GM23338 (cell line): ENCODE data around the gene SH2D4B. TPM values are rescaled to one million over a fixed set of nuclear protein-coding genes. Genes with fewer than 3 reads are reported as not detected.

Experiments used
- ATAC-seq: fragments of 200-7000 bp; cut with Tn5 transposase; 3 replicates; pipeline ENCODE4 v1.9.1; 2020
- DNase-seq: peaks from one replicate; pipeline ENCODE4 v3.0.0-alpha.2; 2015; ENCODE audit warnings: low spot score
- H2AFZ ChIP-seq: fragments of 200-600 bp; sonication (generic); 2 replicates; pipeline ENCODE4 v1.8.0; 2016; ENCODE audit warnings: antibody characterized with exemption, mild to moderate bottlenecking, moderate library complexity
- H3F3A ChIP-seq: fragments of 200-600 bp; sonication (generic); replicated peaks from 2 replicates; pipeline ENCODE4 v1.8.0; 2017; ENCODE audit warnings: antibody characterized with exemption, mixed run types, low read depth
- H3K27ac ChIP-seq: fragments of 200-600 bp; sonication (generic); 2 replicates; pipeline ENCODE4 v1.6.1; 2016; ENCODE audit warnings: low read depth
- H3K27me3 ChIP-seq: fragments of 200-600 bp; sonication (generic); 2 replicates; pipeline ENCODE4 v1.8.0; 2016; ENCODE audit warnings: mild to moderate bottlenecking, mixed run types, moderate library complexity; ENCODE audit not compliant: insufficient read depth
- H3K36me3 ChIP-seq: fragments of 200-600 bp; sonication (generic); 2 replicates; pipeline ENCODE4 v1.8.0; 2016; ENCODE audit warnings: mild to moderate bottlenecking; ENCODE audit not compliant: insufficient read depth
- H3K4me1 ChIP-seq: fragments of 200-600 bp; sonication (generic); 2 replicates; pipeline ENCODE4 v1.8.0; 2016; ENCODE audit warnings: mild to moderate bottlenecking, moderate library complexity; ENCODE audit not compliant: insufficient read depth
- H3K4me2 ChIP-seq: fragments of 200-600 bp; sonication (generic); 2 replicates; pipeline ENCODE4 v1.7.1; 2017; ENCODE audit warnings: mixed run types
- H3K4me3 ChIP-seq: fragments of 200-600 bp; sonication (generic); 2 replicates; pipeline ENCODE4 v1.6.1; 2016; ENCODE audit warnings: mixed run types
- H3K79me2 ChIP-seq: fragments of 200-600 bp; sonication (generic); replicated peaks from 2 replicates; pipeline ENCODE4 v1.8.0; 2017; ENCODE audit warnings: mild to moderate bottlenecking; ENCODE audit not compliant: insufficient read depth
- H3K9me2 ChIP-seq: fragments of 200-600 bp; sonication (generic); 2 replicates; pipeline ENCODE4 v1.8.0; 2017; ENCODE audit not compliant: insufficient read depth
- H4K20me1 ChIP-seq: fragments of 200-600 bp; sonication (generic); replicated peaks from 2 replicates; pipeline ENCODE4 v1.8.0; 2017; ENCODE audit warnings: mild to moderate bottlenecking; ENCODE audit not compliant: insufficient read depth
- H3K27ac Mint-ChIP-seq: 2 replicates; pipeline ENCODE4 v1.8.0; 2020; ENCODE audit warnings: inconsistent platforms, mild to moderate bottlenecking, moderate library complexity, mixed read lengths
- H3K27me3 Mint-ChIP-seq: 3 replicates; pipeline ENCODE4 v1.8.0; 2022; ENCODE audit warnings: low read depth, mild to moderate bottlenecking, moderate library complexity, mixed read lengths, inconsistent platforms; ENCODE audit not compliant: insufficient read depth, poor library complexity
- H3K36me3 Mint-ChIP-seq: 3 replicates; pipeline ENCODE4 v1.8.0; 2021; ENCODE audit warnings: low read depth, mild to moderate bottlenecking, inconsistent platforms, moderate library complexity, mixed read lengths
- H3K4me1 Mint-ChIP-seq: 3 replicates; pipeline ENCODE4 v1.8.0; 2020; ENCODE audit warnings: mild to moderate bottlenecking, inconsistent platforms, mixed read lengths
- H3K4me3 Mint-ChIP-seq: 3 replicates; pipeline ENCODE4 v1.8.0; 2021; ENCODE audit warnings: moderate library complexity, mild to moderate bottlenecking, inconsistent platforms, mixed read lengths
- H3K9me3 Mint-ChIP-seq: 3 replicates; pipeline ENCODE4 v1.8.0; 2020; ENCODE audit warnings: moderate library complexity, mild to moderate bottlenecking, inconsistent platforms, mixed read lengths
- CREB1 ChIP-seq: fragments of 250-450 bp; sonication (Bioruptor Pico); IDR thresholded peaks from 2 replicates; pipeline ENCODE4 v1.5.0; 2020; ENCODE audit warnings: low read depth, mild to moderate bottlenecking, moderate library complexity
- CTCF ChIP-seq, 2 experiments: fragments of 200-600 bp in 1 of 2; sonication (generic) in 1 of 2; conservative IDR thresholded peaks; 2 replicates each; pipeline versions ENCODE4 v1.5.1 to v1.6.1; 2016 to 2017; ENCODE audit warnings: antibody characterized with exemption in 2 of 2, low read depth in 2 of 2, mild to moderate bottlenecking in 2 of 2, moderate library complexity in 1 of 2
- ETS1 ChIP-seq: IDR thresholded peaks from 2 replicates; pipeline ENCODE4 v1.6.1; 2016; ENCODE audit warnings: antibody characterized with exemption
- EZH2phosphoT487 ChIP-seq: fragments of 200-600 bp; sonication (generic); IDR thresholded peaks from one replicate; pipeline ENCODE4 v1.8.1; 2018; ENCODE audit warnings: antibody characterized with exemption; ENCODE audit not compliant: unreplicated experiment
- JUNB ChIP-seq: IDR thresholded peaks from one replicate; pipeline ENCODE4 v1.6.1; 2016; ENCODE audit warnings: antibody characterized with exemption; ENCODE audit not compliant: unreplicated experiment
- NANOG ChIP-seq: IDR thresholded peaks from 2 replicates; pipeline ENCODE4 v1.6.1; 2016; ENCODE audit warnings: antibody characterized with exemption, borderline replicate concordance
- POLR2AphosphoS5 ChIP-seq: IDR thresholded peaks from 2 replicates; pipeline ENCODE4 v1.6.1; 2016; ENCODE audit warnings: antibody characterized with exemption, low read depth
- ZNF114 ChIP-seq: fragments of 250-450 bp; sonication (Bioruptor Pico); IDR thresholded peaks from 2 replicates; pipeline ENCODE4 v1.5.0; 2020; ENCODE audit warnings: mild to moderate bottlenecking, moderate library complexity
- ZNF331 ChIP-seq: fragments of 250-450 bp; sonication (Bioruptor Pico); IDR thresholded peaks from 2 replicates; pipeline ENCODE4 v1.5.0; 2020; ENCODE audit warnings: low read depth, mild to moderate bottlenecking, moderate library complexity
- ZNF462 ChIP-seq: fragments of 250-450 bp; sonication (Bioruptor Pico); IDR thresholded peaks from 2 replicates; pipeline ENCODE4 v1.5.0; 2020; ENCODE audit warnings: mild to moderate bottlenecking, moderate library complexity
- polyA plus RNA-seq: library from polyadenylated mRNA; unstranded; fragments of >200 nt; fragmentation: Nextera tagmentation; extraction: Ambion mirVana; gene quantifications from 2 replicates; pipeline ENCODE4 v1.2.1, GENCODE V29; 2016
- total RNA-seq: library from RNA; depleted of rRNA; stranded (reverse); fragments of >200 nt; shearing (Covaris generic); gene quantifications from 2 replicates; pipeline ENCODE4 v1.2.3, GENCODE V29; 2014

The SH2D4B gene
- total and polyA plus RNA-seq, 2 experiments from 2014 or later, result 0.08 TPM; not detected in 1

- Mint-ChIP-seq H3K4me3 (no peak overlapping the region), H3K36me3 (no peaks in the 10 kb centered on the region), H3K4me1 (no peaks in the 10 kb centered on the region), H3K27me3 (peaks cover 2% of the 10 kb centered on the region), H3K27ac (no peak overlapping the region), H3K9me3 (no peaks in the 10 kb centered on the region)
- no peaks in the 10 kb centered on the region for H3K79me2 ChIP-seq
- no peaks in the 10 kb centered on the region for H3K36me3 ChIP-seq
- ATAC-seq, result no peak
- TF ChIP-seq CREB1 (CRISPR knock-in tag) (no peak), ZNF114 (CRISPR knock-in tag) (no peak), JUNB (no peak), POLR2AphosphoS5 (no peak), CTCF (conservative IDR thresholded peaks at IDR 0.05; ENCODE audit: low read depth in 2 of 2) (no peak), ETS1 (no peak), EZH2phosphoT487 (no peak), ZNF331 (no peak)
- H3K4me3 ChIP-seq, result no peak overlapping the region
- H4K20me1 ChIP-seq, result no peaks in the 10 kb centered on the region
- no peak overlapping the region for H2AFZ ChIP-seq
- no peaks in the 10 kb centered on the region for H3K27me3 ChIP-seq
- H3K9me2 ChIP-seq, result no peaks in the 10 kb centered on the region
- H3K27ac ChIP-seq, result no peak overlapping the region
- no peaks in the 10 kb centered on the region for H3F3A ChIP-seq
- no peak for DNase-seq
- H3K4me1 ChIP-seq, result no peaks in the 10 kb centered on the region
- H3K4me2 ChIP-seq, result no peak overlapping the region
These were observed 33.6 kb downstream of the SH2D4B start for GRCh38 chr10:80571352-80571751.

- Mint-ChIP-seq H3K27me3 (peaks cover 2% of the 10 kb centered on the region), H3K4me3 (no peak overlapping the region), H3K27ac (no peak overlapping the region), H3K36me3 (no peaks in the 10 kb centered on the region), H3K9me3 (peaks cover 5% of the 10 kb centered on the region), H3K4me1 (peaks cover 6% of the 10 kb centered on the region; the same call in 2 of the 3 replicates)
- no peaks in the 10 kb centered on the region for H3K79me2 ChIP-seq
- H3K9me2 ChIP-seq, result no peaks in the 10 kb centered on the region; the same call in 1 of the 2 replicates
- no peaks in the 10 kb centered on the region for H4K20me1 ChIP-seq
- no peaks in the 10 kb centered on the region for H3K4me1 ChIP-seq
- no peak overlapping the region for H3K4me2 ChIP-seq
- ATAC-seq (no peak), DNase-seq (no peak)
- no peaks in the 10 kb centered on the region for H3K36me3 ChIP-seq
- H3F3A ChIP-seq, result no peaks in the 10 kb centered on the region
- no peaks in the 10 kb centered on the region for H3K27me3 ChIP-seq
- H3K4me3 ChIP-seq, result no peak overlapping the region
- no peak overlapping the region; the same call in 1 of the 2 replicates for H2AFZ ChIP-seq
- H3K27ac ChIP-seq, result no peak overlapping the region
- TF ChIP-seq CTCF (conservative IDR thresholded peaks at IDR 0.05; ENCODE audit: low read depth in 2 of 2) (no peak), JUNB (no peak), ZNF462 (CRISPR knock-in tag) (no peak), CREB1 (CRISPR knock-in tag) (no peak), ZNF331 (no peak), ZNF114 (CRISPR knock-in tag) (no peak), NANOG (no peak)
These were observed 41.6 kb downstream of the SH2D4B start for GRCh38 chr10:80579181-80579763.
